Stomach (tissue), 9 donors: Measurements from ENCODE around the gene CTF1. TPM values are rescaled to one million over a fixed set of nuclear protein-coding genes. Genes with fewer than 3 reads are reported as not detected.

Source experiments
- DNase-seq, 2 donors: peaks; one replicate each; pipeline versions ENCODE4 v3.0.0 to v3.0.0-alpha.2; 2013 to 2019
- H3K27ac ChIP-seq, 5 donors: fragments of 200-600 bp in 4 of 5; sonication (generic) in 4 of 5; one replicate each; pipeline ENCODE4 v1.5.1; 2013 to 2019; ENCODE audit warnings: mild to moderate bottlenecking in 1 of 5, moderate library complexity in 1 of 5
- H3K27me3 ChIP-seq, 3 donors: fragments of 200-600 bp; sonication (generic); one replicate each; pipeline ENCODE4 v1.5.1; 2017 to 2019; ENCODE audit warnings: mixed run types in 1 of 3
- H3K36me3 ChIP-seq, 4 donors: fragments of 200-600 bp; sonication (generic); 1 replicate in 3 of 4; 2 replicates in 1 of 4; pipeline ENCODE4 v1.5.1; 2016 to 2019
- H3K4me1 ChIP-seq, 4 donors: fragments of 200-600 bp; sonication (generic); one replicate each; pipeline ENCODE4 v1.5.1; 2016 to 2019
- H3K4me3 ChIP-seq, 4 donors: fragments of 200-600 bp; sonication (generic) in 3 of 4; one replicate each; pipeline ENCODE4 v1.5.1; 2016 to 2019; ENCODE audit warnings: mild to moderate bottlenecking in 1 of 4
- H3K9me3 ChIP-seq, 4 donors: fragments of 200-600 bp; sonication (generic); one replicate each; pipeline ENCODE4 v1.5.1; 2016 to 2019
- CTCF ChIP-seq, 7 experiments: fragments of 450-650 bp in 4 of 7; fragments of 200-600 bp in 3 of 7; sonication (generic) in 3 of 7; IDR thresholded peaks; one replicate each; pipeline ENCODE4 v1.5.1; 2016 to 2019; ENCODE audit warnings: antibody characterized with exemption in 7 of 7, control low read depth in 2 of 7, mild to moderate bottlenecking in 1 of 7
- EP300 ChIP-seq: sonication (generic); formaldehyde crosslinking; IDR thresholded peaks from one replicate; pipeline ENCODE4 v1.6.1; 2017; ENCODE audit warnings: antibody characterized with exemption
- POLR2A ChIP-seq, 4 donors: fragments of 450-650 bp; IDR thresholded peaks; one replicate each; pipeline ENCODE4 v1.6.1; 2016; ENCODE audit warnings: antibody characterized with exemption in 4 of 4, control low read depth in 2 of 4, mild to moderate bottlenecking in 1 of 4, moderate library complexity in 1 of 4
- POLR2AphosphoS5 ChIP-seq, 3 donors: sonication (generic); formaldehyde crosslinking; IDR thresholded peaks; one replicate each; pipeline ENCODE4 v1.6.1; 2016; ENCODE audit warnings: antibody characterized with exemption in 3 of 3
- WGBS, 5 donors: extraction: QIAGEN DNeasy Blood & Tissue Kit in 3 of 5; methylation state at CpG; one replicate each; pipeline versions ENCODE4 v1.1.5 to v1.1.7; 2013 to 2018; 5-methylcytosine and 5-hydroxymethylcytosine counted together
- intact Hi-C: fragments of 100-400 bp; cut with DNase I; formaldehyde crosslinking; loops from one replicate; pipeline ENCODE4 v1.15.1; 2023; ENCODE audit warnings: low total_unique reads
- polyA plus RNA-seq, 3 donors: library from polyadenylated mRNA; stranded (reverse); fragments of 200-250 nt; gene quantifications; one replicate each; pipeline ENCODE4 v1.2.3, GENCODE V29; 2013
- total RNA-seq, 5 donors: library from RNA; depleted of rRNA; stranded (reverse); fragments of >200 nt; gene quantifications; one replicate each; pipeline versions ENCODE4 v1.1.0 to v1.2.3, GENCODE V29; 2014 to 2016
- donor health status: healthy with polysubstance abuse.
- donor health status: Bipolar disorder and iron deficiency.
- donor health status: healthy.

CTF1 gene
- total and polyA plus RNA-seq, 8 donors, result 0.29 to 4.5 (median 2.2) TPM; not detected in 2

DNA sequence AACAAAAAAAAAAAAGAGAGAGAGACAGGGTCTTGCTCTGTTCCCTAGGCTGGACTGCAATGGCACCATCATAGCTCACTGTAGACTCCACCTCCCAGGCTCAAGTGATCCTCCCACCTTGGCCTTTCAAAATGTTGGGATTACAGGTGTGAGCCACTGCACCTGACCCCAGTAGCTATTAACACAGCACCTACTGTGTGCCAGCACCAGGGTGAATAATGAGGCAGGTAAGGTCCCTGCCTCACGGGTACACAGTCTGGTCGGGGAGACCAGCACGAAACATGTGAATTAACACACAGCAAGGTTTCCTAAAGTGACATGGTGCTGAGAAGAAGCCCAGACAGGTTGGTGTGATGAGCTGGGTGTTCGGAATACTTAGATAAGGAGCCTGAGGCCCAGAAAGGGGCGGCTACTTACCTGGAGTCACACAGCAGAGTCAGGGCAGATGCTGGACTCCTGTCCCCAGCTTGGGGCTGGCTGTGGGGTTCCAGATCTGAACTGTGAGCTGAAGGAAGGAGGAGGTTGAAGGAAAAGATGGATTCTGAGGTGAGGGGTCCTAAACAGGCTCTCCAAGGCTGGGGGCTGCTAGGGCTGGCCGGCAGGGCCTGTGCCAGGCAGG lies 16.5 kb downstream of the CTF1 start:
- TF ChIP-seq EP300, result no peak
- no peak for TF ChIP-seq CTCF (IDR thresholded peaks at IDR 0.05)
- TF ChIP-seq POLR2A (IDR thresholded peaks at IDR 0.05), result no peak
- TF ChIP-seq POLR2AphosphoS5 (IDR thresholded peaks at IDR 0.05), result no peak
- intact Hi-C loops, result no loop called here
- no peaks in the 10 kb centered on the region for H3K4me1 ChIP-seq
- no peak overlapping the region for H3K27ac ChIP-seq
- WGBS, 5 donors, result 78 to 95% (median 84%) methylated on average over 6 of the region's 6 CpGs
- H3K4me3 ChIP-seq, result no peak overlapping the region
- no peaks in the 10 kb centered on the region for H3K36me3 ChIP-seq
- no peaks in the 10 kb centered on the region for H3K9me3 ChIP-seq
- no peak for DNase-seq
- no peaks in the 10 kb centered on the region for H3K27me3 ChIP-seq

- TF ChIP-seq EP300 (no peak), POLR2AphosphoS5 (IDR thresholded peaks at IDR 0.05) (no peak), POLR2A (IDR thresholded peaks at IDR 0.05) (no peak), CTCF (IDR thresholded peaks at IDR 0.05) (no peak)
- no peak for DNase-seq
- no peak overlapping the region for H3K27ac ChIP-seq
- no peaks in the 10 kb centered on the region for H3K36me3 ChIP-seq
- no peak overlapping the region for H3K4me3 ChIP-seq
- 76 to 96% (median 94%) methylated on average over 3 of the region's 3 CpGs for WGBS, 5 donors
- no peaks in the 10 kb centered on the region for H3K9me3 ChIP-seq
- intact Hi-C loops, result loop anchor here (5.0 kb wide), 1 partner anchor 63 kb away; no protein-coding TSS in a partner anchor
- no peaks in the 10 kb centered on the region for H3K27me3 ChIP-seq
- no peaks in the 10 kb centered on the region for H3K4me1 ChIP-seq
These were observed 18.4 kb downstream of the CTF1 start for GRCh38 chr16:30914830-30915229.

- WGBS, 5 donors, result 78 to 100% (median 93%) methylated on average over 1 of the region's 1 CpG
- Histone ChIP-seq H3K9me3 (no peaks in the 10 kb centered on the region), H3K27ac (no peak overlapping the region), H3K27me3 (no peaks in the 10 kb centered on the region), H3K4me1 (peaks cover 7 to 11% (median 10%) of the 10 kb centered on the region in 4 donors), H3K36me3 (no peaks in the 10 kb centered on the region), H3K4me3 (no peak overlapping the region)
- DNase-seq, result no peak
- intact Hi-C loops, result loop anchor here (5.0 kb wide), 1 partner anchor 66 kb away; no protein-coding TSS in a partner anchor
- no peak for TF ChIP-seq CTCF (IDR thresholded peaks at IDR 0.05)
- no peak for TF ChIP-seq EP300
- no peak for TF ChIP-seq POLR2AphosphoS5 (IDR thresholded peaks at IDR 0.05)
- no peak for TF ChIP-seq POLR2A (IDR thresholded peaks at IDR 0.05)
These were observed 22.2 kb downstream of the CTF1 start for GRCh38 chr16:30918614-30919013.

- Histone ChIP-seq H3K36me3 (peaks cover 0 to 5% (median 5%) of the 10 kb centered on the region in 4 donors), H3K4me1 (peaks cover 18 to 34% (median 29%) of the 10 kb centered on the region in 4 donors), H3K9me3 (no peaks in the 10 kb centered on the region), H3K27me3 (no peaks in the 10 kb centered on the region), H3K27ac (peak overlapping the region in 1 of 5 donors; percentile 94), H3K4me3 (no peak overlapping the region)
- TF ChIP-seq POLR2AphosphoS5 (IDR thresholded peaks at IDR 0.05), result no peak
- no peak for TF ChIP-seq EP300
- no peak for TF ChIP-seq POLR2A (IDR thresholded peaks at IDR 0.05)
- no peak for TF ChIP-seq CTCF (IDR thresholded peaks at IDR 0.05)
- DNase-seq, result no peak
- intact Hi-C loops, result no loop called here
- 57 to 77% (median 72%) methylated on average over 2 of the region's 2 CpGs for WGBS, 5 donors
These were observed 24.5 kb downstream of the CTF1 start for GRCh38 chr16:30920891-30921290.
